Measurements from ENCODE around the gene RHBDD3. TPM values are rescaled to one million over a fixed set of nuclear protein-coding genes. Genes with fewer than 3 reads are reported as not detected.

RHBDD3 gene
- total and polyA plus RNA-seq, 2 experiments from 2014 or later, result 55.0 to 115 TPM

GRCh38 chr22:29260031-29260560 lies 7.7 kb downstream of the RHBDD3 start:
- H3K36me3 ChIP-seq (ENCODE audit: insufficient read depth), result peaks cover 7% of the 10 kb centered on the region; the same call in 1 of the 2 replicates
- H3F3A ChIP-seq (replicated peaks; ENCODE audit: low read depth), result no peaks in the 10 kb centered on the region
- H3K4me1 ChIP-seq (ENCODE audit: insufficient read depth), result 0 out of 2 replicates have a peak, but pooled peaks cover 5% of the 10 kb centered on the region
- no peaks in the 10 kb centered on the region for H3K27me3 ChIP-seq (ENCODE audit: insufficient read depth)
- peaks cover 11% of the 10 kb centered on the region for H3K27me3 Mint-ChIP-seq (ENCODE audit: insufficient read depth, low read depth, poor library complexity)
- no peak for DNase-seq (ENCODE audit: low spot score)
- H3K9me2 ChIP-seq (ENCODE audit: insufficient read depth), result no peaks in the 10 kb centered on the region
- no peak overlapping the region for H3K27ac Mint-ChIP-seq
- no peak overlapping the region for H3K4me3 Mint-ChIP-seq
- no peak overlapping the region for H3K27ac ChIP-seq (ENCODE audit: low read depth)
- H2AFZ ChIP-seq, result no peak overlapping the region
- no peaks in the 10 kb centered on the region; the same call in 1 of the 2 replicates for H3K79me2 ChIP-seq (replicated peaks; ENCODE audit: insufficient read depth)
- no peak overlapping the region for H3K4me3 ChIP-seq
- no peaks in the 10 kb centered on the region; the same call in 2 of the 3 replicates for H3K4me1 Mint-ChIP-seq
- no peaks in the 10 kb centered on the region; the same call in 1 of the 2 replicates for H4K20me1 ChIP-seq (replicated peaks; ENCODE audit: insufficient read depth)
- peaks cover 21% of the 10 kb centered on the region for H3K36me3 Mint-ChIP-seq (ENCODE audit: low read depth)
- TF ChIP-seq JUNB (IDR thresholded peaks at IDR 0.05; ENCODE audit: unreplicated experiment), result no peak
- no peak for TF ChIP-seq REST (IDR thresholded peaks at IDR 0.05; ENCODE audit: unreplicated experiment)
- no peak for TF ChIP-seq CTCF (conservative IDR thresholded peaks at IDR 0.05; ENCODE audit: low read depth in 2 of 2)
- TF ChIP-seq POLR2AphosphoS5 (IDR thresholded peaks at IDR 0.05; ENCODE audit: low read depth), result no peak
- TF ChIP-seq ZNF114 (CRISPR knock-in tag; IDR thresholded peaks at IDR 0.05), result no peak
- no peak for TF ChIP-seq NANOG (IDR thresholded peaks at IDR 0.05; ENCODE audit: borderline replicate concordance)
- TF ChIP-seq, protein P1, sequence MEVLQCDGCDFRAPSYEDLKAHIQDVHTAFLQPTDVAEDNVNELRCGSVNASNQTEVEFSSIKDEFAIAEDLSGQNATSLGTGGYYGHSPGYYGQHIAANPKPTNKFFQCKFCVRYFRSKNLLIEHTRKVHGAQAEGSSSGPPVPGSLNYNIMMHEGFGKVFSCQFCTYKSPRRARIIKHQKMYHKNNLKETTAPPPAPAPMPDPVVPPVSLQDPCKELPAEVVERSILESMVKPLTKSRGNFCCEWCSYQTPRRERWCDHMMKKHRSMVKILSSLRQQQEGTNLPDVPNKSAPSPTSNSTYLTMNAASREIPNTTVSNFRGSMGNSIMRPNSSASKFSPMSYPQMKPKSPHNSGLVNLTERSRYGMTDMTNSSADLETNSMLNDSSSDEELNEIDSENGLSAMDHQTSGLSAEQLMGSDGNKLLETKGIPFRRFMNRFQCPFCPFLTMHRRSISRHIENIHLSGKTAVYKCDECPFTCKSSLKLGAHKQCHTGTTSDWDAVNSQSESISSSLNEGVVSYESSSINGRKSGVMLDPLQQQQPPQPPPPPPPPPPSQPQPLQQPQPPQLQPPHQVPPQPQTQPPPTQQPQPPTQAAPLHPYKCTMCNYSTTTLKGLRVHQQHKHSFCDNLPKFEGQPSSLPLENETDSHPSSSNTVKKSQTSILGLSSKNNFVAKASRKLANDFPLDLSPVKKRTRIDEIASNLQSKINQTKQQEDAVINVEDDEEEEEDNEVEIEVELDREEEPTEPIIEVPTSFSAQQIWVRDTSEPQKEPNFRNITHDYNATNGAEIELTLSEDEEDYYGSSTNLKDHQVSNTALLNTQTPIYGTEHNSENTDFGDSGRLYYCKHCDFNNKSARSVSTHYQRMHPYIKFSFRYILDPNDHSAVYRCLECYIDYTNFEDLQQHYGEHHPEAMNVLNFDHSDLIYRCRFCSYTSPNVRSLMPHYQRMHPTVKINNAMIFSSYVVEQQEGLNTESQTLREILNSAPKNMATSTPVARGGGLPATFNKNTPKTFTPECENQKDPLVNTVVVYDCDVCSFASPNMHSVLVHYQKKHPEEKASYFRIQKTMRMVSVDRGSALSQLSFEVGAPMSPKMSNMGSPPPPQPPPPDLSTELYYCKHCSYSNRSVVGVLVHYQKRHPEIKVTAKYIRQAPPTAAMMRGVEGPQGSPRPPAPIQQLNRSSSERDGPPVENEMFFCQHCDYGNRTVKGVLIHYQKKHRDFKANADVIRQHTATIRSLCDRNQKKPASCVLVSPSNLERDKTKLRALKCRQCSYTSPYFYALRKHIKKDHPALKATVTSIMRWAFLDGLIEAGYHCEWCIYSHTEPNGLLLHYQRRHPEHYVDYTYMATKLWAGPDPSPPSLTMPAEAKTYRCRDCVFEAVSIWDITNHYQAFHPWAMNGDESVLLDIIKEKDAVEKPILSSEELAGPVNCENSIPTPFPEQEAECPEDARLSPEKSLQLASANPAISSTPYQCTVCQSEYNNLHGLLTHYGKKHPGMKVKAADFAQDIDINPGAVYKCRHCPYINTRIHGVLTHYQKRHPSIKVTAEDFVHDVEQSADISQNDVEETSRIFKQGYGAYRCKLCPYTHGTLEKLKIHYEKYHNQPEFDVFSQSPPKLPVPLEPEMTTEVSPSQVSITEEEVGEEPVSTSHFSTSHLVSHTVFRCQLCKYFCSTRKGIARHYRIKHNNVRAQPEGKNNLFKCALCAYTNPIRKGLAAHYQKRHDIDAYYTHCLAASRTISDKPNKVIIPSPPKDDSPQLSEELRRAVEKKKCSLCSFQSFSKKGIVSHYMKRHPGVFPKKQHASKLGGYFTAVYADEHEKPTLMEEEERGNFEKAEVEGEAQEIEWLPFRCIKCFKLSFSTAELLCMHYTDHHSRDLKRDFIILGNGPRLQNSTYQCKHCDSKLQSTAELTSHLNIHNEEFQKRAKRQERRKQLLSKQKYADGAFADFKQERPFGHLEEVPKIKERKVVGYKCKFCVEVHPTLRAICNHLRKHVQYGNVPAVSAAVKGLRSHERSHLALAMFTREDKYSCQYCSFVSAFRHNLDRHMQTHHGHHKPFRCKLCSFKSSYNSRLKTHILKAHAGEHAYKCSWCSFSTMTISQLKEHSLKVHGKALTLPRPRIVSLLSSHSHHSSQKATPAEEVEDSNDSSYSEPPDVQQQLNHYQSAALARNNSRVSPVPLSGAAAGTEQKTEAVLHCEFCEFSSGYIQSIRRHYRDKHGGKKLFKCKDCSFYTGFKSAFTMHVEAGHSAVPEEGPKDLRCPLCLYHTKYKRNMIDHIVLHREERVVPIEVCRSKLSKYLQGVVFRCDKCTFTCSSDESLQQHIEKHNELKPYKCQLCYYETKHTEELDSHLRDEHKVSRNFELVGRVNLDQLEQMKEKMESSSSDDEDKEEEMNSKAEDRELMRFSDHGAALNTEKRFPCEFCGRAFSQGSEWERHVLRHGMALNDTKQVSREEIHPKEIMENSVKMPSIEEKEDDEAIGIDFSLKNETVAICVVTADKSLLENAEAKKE (CRISPR knock-in tag; IDR thresholded peaks at IDR 0.05), result no peak
- no peak for TF ChIP-seq ETS1 (IDR thresholded peaks at IDR 0.05)
- TF ChIP-seq EZH2 (IDR thresholded peaks at IDR 0.05; ENCODE audit: low read depth, unreplicated experiment), result no peak
- TF ChIP-seq EZH2phosphoT487 (IDR thresholded peaks at IDR 0.05; ENCODE audit: unreplicated experiment), result no peak
- TF ChIP-seq STAT1 (IDR thresholded peaks at IDR 0.05; ENCODE audit: unreplicated experiment), result no peak
- no peak overlapping the region for H3K4me2 ChIP-seq
- no peak for ATAC-seq
- H3K9me3 Mint-ChIP-seq, result no peaks in the 10 kb centered on the region
